Activated CD4-positive, CD25-positive, alpha-beta regulatory T cell treated with anti-CD3 and anti-CD28 coated beads, Interleukin-2, amount 50 U/mL, for 72 hours (primary cell): Measurements from ENCODE around the gene PPP1R14B.
A peak's percentile ranks its signal among the peaks of the same experiment; 100 is the strongest.

ENCODE experiments used
- DNase-seq: peaks from one replicate; pipeline ENCODE4 v3.0.0; 2021

PPP1R14B gene, protein sequence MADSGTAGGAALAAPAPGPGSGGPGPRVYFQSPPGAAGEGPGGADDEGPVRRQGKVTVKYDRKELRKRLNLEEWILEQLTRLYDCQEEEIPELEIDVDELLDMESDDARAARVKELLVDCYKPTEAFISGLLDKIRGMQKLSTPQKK

DNA sequence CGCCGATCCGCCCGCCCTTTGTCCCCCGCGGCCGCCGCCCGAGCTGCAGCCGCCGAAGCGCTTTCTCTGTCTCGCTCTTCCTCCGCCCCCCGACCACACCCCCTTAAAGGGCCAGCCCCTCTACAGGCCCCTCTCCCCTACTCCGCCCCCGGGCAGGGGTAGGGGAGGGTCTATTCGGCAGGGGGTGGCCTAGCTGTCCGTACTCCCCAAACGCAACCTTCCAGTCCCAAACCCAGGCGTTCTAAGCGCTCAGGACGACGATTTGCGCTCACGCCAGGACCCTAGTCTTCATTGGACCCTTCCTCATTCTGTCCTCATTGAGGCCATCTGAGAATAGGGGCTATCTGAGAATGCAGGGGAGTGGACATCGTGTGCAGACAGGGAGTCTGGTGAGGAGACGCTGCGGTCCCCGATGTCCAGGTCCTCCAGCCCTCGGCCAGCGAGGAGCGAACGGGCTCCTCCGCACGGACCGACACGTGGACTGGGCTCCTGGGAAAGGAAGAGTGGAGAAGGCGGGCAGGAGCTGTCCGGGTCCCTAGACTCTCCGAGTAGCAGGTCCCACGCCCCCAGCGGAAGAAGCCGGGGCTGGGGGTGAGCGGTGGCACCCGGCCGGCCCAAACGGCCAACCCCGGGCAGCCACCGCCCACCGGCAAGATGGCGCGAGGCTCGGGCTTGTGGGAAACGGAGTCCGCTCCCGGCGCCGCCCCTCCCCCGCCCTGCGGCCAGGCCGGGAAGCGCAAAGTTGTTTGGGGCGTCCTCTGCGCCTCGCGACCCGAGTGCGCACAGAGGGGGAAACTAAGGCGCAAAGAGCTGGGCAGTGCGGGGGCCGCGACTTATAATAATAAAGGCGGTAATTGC, at the start of gene PPP1R14B:
PPP1R14B (minus strand) TSS at position 73 of the 858 bp plus-strand sequence. CDS start 270 bp downstream, outside the sequence.
- peak; percentile 82 for DNase-seq

DNA sequence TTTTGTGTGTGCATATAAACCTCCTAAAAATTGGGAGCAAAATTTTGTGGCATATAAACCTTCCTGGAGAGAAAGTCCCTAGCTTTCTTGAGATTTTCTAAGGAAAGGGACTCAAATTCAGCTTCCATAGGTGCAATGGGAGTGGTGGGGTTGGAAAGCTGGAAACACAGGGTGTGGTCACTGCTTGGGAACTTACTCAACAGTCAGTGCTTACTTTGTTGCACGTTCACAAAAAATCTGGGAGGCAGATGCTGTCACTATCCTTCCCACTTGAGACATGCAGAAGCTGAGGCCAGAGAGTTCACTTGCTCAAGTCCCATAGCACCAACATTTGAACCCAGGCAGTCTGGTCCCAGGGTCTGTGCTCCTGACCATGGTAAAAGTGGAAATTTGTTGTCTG, 49.5 kb upstream of the PPP1R14B start:
- no peak for DNase-seq

- no peak for DNase-seq
These were observed 49.0 kb upstream of the PPP1R14B start for GRCh38 chr11:64295760-64296159.

GRCh38 chr11:64294774-64295173, 48.0 kb upstream of the PPP1R14B start:
- no peak for DNase-seq

- no peak for DNase-seq
These were observed 45.9 kb upstream of the PPP1R14B start for GRCh38 chr11:64292460-64293254.

- no peak for DNase-seq
These were observed 45.2 kb upstream of the PPP1R14B start for GRCh38 chr11:64291752-64292459.

DNA sequence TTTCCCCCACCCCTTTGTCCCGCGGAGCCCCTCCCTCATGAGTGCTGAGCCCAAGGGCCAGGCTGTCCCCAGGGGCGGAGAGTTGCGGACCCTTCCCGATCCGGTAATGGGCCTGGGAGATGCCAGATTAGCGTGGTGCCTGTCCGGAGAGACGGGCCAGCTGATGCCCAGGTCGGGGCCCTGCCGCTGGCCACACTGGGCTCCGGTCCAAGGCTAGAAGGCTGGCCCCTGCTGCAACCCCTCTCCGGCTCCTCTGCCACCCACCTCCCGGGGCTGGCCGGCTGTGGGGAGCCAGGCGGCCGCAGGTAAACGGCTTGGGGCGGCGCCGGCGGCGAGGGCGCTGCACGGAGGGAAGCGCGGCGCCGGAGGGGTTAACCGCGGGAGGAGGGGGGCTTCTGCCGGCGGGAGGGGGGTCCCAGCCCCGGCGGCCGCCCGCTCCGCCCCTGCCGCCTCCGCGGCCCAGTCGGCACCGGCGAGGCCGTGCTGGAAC, 44.6 kb upstream of the PPP1R14B start, which contains the start of gene KCNK4:
KCNK4 (plus strand) TSS at position 41 of the 490 bp plus-strand sequence. CDS start 1,717 bp downstream, outside the sequence.
- no peak for DNase-seq

DNA sequence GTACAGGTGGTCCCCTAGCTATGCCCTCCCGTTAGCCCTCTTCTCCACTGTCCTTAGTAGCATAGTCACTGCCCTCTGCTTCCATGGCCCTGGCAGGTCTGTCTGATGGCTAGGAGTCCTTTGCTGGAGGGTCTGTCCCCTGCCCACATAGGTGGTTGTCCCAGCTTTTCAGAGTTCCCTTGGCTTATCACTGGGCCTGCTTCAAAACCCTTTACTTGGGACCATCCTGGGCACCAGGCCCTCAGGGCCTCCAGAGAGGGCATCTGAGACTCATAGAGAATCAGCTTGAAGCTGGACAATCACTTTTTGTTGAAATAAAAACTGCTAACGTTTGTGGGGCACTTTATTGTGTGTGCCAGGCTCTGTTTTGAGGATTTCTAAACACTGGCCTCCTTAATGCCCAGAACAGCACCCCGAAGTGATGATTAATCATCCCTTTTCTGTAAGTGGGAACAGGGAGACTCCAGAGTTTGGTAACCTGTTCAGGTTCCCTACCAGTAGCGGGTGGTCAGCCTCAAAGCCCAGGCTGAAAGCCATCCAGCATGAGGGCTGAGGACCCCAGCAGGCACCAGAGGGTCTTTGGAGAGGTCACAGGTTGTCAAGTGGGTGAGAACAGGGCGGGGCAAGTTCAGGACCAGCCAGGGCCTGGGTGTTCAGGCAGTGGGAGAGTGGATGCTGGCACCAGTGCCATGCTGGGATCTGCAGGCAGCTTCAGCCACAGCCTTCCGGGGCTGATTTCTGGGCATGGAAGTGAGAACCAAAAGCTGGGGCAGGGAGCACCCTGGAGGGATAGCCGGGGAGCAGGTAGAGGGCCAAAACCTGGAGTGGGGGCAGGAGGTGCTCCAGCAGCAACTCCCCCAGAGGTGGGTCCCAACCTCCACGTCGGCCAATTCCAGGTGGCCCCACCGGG, 43.9 kb upstream of the PPP1R14B start:
- DNase-seq: no peak

GRCh38 chr11:64289002-64289564, 42.3 kb upstream of the PPP1R14B start:
- DNase-seq: no peak

DNA sequence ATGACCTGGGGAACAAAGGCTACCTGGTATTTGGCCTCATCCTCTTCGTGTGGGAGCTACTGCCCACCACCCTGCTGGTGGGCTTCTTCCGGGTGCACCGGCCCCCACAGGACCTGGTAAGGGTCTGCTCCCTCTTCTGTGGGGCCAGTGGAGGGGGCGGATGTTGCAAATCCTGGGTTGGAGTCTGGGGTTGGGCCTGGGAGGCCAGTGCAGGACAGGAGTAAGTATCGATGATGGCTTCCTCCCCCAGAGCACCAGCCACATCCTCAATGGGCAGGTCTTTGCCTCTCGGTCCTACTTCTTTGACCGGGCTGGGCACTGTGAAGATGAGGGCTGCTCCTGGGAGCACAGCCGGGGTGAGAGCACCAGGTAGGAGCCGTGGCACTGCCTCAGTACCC, 41.6 kb upstream of the PPP1R14B start:
- DNase-seq: no peak

DNA sequence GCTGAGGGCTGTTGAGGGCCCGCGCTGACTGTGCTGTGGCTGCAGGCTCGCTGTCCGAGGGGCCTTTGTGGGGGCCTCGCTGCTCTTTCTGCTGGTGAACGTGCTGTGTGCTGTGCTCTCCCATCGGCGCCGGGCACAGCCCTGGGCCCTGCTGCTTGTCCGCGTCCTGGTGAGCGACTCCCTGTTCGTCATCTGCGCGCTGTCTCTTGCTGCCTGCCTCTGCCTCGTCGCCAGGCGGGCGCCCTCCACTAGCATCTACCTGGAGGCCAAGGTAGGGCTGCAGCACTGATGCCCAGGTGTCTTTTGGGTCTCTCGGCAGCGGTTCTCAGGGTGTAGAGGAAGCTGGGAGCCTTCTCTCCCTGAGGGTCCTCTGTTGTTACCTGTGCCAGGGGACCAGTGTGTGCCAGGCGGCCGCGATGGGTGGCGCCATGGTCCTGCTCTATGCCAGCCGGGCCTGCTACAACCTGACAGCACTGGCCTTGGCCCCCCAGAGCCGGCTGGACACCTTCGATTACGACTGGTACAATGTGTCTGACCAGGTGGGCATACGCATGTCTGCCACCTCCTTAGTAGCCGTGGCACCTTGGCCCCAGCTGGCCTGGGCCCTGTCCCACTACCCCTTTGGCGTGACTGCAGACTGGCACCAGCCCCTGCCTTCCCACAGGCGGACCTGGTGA, 41.1 kb upstream of the PPP1R14B start:
- DNase-seq: no peak

GRCh38 chr11:64286801-64287159, 40.0 kb upstream of the PPP1R14B start:
- DNase-seq: no peak

- DNase-seq: peak; percentile 48
These were observed 39.4 kb upstream of the PPP1R14B start for GRCh38 chr11:64285885-64286800.

GRCh38 chr11:64284962-64285884, 38.5 kb upstream of the PPP1R14B start, which contains the start of gene GPR137:
GPR137 (plus strand) TSS chr11:64285848; CDS start chr11:64286525, 677 bp downstream.
- peak; percentile 99 for DNase-seq

- DNase-seq: peak; percentile 85
These were observed 37.6 kb upstream of the PPP1R14B start, which contains the start of gene BAD for GRCh38 chr11:64284048-64284961. BAD (minus strand) TSS chr11:64284665; CDS start chr11:64284368, 297 bp downstream.

DNA sequence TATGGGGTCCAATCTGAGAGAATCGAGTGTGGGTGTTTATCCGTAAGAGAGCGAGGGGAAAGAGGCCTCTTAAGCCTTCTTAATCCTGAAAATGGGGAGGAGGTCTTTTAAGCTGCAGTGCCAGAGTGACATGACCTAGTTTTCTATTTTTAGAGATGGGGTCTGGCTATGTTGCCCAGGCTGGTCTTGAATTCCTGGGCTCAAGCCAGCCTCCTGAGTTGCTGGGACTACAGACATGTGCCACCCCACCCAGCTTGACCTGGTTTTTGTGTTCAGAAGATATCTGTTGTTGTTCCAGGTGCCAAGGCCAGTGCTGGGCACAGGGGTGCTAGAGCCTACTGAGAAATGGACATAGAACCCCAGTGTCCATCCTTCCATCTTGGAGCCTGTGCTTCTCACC, 36.3 kb upstream of the PPP1R14B start:
- no peak for DNase-seq
